ENCODE results near the gene STK24. TPM values are rescaled to one million over a fixed set of nuclear protein-coding genes. Genes with fewer than 3 reads are reported as not detected.

Gene STK24
- polyA plus RNA-seq, 1 donor from 2014 or later = 22.9 TPM

- H3K4me1 Mint-ChIP-seq = no peaks in the 10 kb centered on the region
- H3K9me3 Mint-ChIP-seq = no peaks in the 10 kb centered on the region
- H3K4me3 Mint-ChIP-seq = no peak overlapping the region
- H3K36me3 Mint-ChIP-seq = peaks cover 2% of the 10 kb centered on the region
- H3K27me3 Mint-ChIP-seq = no peaks in the 10 kb centered on the region
- H3K27ac Mint-ChIP-seq = peak overlapping the region in 2 of 3 donors; percentile 43 to 56
Observed at GRCh38 chr13:98457053-98457452, 119.9 kb downstream of the STK24 start.

GRCh38 chr13:98456413-98456845 is 120.5 kb downstream of the STK24 start:
- H3K36me3 Mint-ChIP-seq = peaks cover 2% of the 10 kb centered on the region
- H3K27ac Mint-ChIP-seq = no peak overlapping the region
- H3K27me3 Mint-ChIP-seq = no peaks in the 10 kb centered on the region

GRCh38 chr13:98454389-98454881 is 122.5 kb downstream of the STK24 start:
- Mint-ChIP-seq H3K36me3 (peaks cover 2% of the 10 kb centered on the region), H3K9me3 (no peaks in the 10 kb centered on the region), H3K4me1 (peaks cover 3 to 6% (median 5%) of the 10 kb centered on the region in 3 donors), H3K27me3 (no peaks in the 10 kb centered on the region), H3K4me3 (no peak overlapping the region), H3K27ac (peak overlapping the region in 1 of 3 donors; percentile 42)

More at GRCh38 chr13:98456413-98456845, 120.5 kb downstream of the STK24 start:
- Mint-ChIP-seq H3K4me3 (no peak overlapping the region), H3K9me3 (no peaks in the 10 kb centered on the region), H3K4me1 (peaks cover 0 to under 1% (median 0%) of the 10 kb centered on the region in 3 donors)

GRCh38 chr13:98452851-98453843 is 123.8 kb downstream of the STK24 start:
- no peak overlapping the region for H3K4me3 Mint-ChIP-seq
- H3K27me3 Mint-ChIP-seq = no peaks in the 10 kb centered on the region
- peaks cover 6 to 16% (median 14%) of the 10 kb centered on the region in 3 donors for H3K4me1 Mint-ChIP-seq
- no peaks in the 10 kb centered on the region for H3K9me3 Mint-ChIP-seq
- no peak overlapping the region for H3K27ac Mint-ChIP-seq
- H3K36me3 Mint-ChIP-seq = peaks cover 5% of the 10 kb centered on the region

GRCh38 chr13:98451676-98452470 is 125.0 kb downstream of the STK24 start:
- Mint-ChIP-seq H3K4me3 (peak overlapping the region in 2 of 4 donors; percentile 36 to 39), H3K27me3 (no peaks in the 10 kb centered on the region), H3K9me3 (no peaks in the 10 kb centered on the region), H3K4me1 (peaks cover 6 to 19% (median 14%) of the 10 kb centered on the region in 3 donors), H3K27ac (peak overlapping the region in 1 of 3 donors; percentile 27), H3K36me3 (peaks cover 5% of the 10 kb centered on the region)

- Mint-ChIP-seq H3K9me3 (no peaks in the 10 kb centered on the region), H3K36me3 (peaks cover 5% of the 10 kb centered on the region), H3K4me3 (no peak overlapping the region), H3K27ac (peak overlapping the region in 2 of 3 donors; percentile 31 to 76), H3K27me3 (no peaks in the 10 kb centered on the region), H3K4me1 (peaks cover 8 to 21% (median 15%) of the 10 kb centered on the region in 3 donors)
Observed at GRCh38 chr13:98450539-98451111, 126.3 kb downstream of the STK24 start.

- Mint-ChIP-seq H3K4me3 (no peak overlapping the region), H3K9me3 (no peaks in the 10 kb centered on the region), H3K27ac (peak overlapping the region in 1 of 3 donors; percentile 31), H3K27me3 (no peaks in the 10 kb centered on the region), H3K4me1 (peaks cover 11 to 23% (median 20%) of the 10 kb centered on the region in 3 donors), H3K36me3 (peaks cover 5% of the 10 kb centered on the region)
Observed at GRCh38 chr13:98450026-98450425, 126.9 kb downstream of the STK24 start.

GRCh38 chr13:98449273-98449672 is 127.6 kb downstream of the STK24 start:
- H3K27ac Mint-ChIP-seq = peak overlapping the region in 2 of 3 donors; percentile 2 to 16
- H3K4me3 Mint-ChIP-seq = no peak overlapping the region
- no peaks in the 10 kb centered on the region for H3K9me3 Mint-ChIP-seq
- peaks cover 11 to 23% (median 20%) of the 10 kb centered on the region in 3 donors for H3K4me1 Mint-ChIP-seq
- H3K27me3 Mint-ChIP-seq = no peaks in the 10 kb centered on the region
- H3K36me3 Mint-ChIP-seq = peaks cover 3% of the 10 kb centered on the region

GRCh38 chr13:98448642-98448928 is 128.3 kb downstream of the STK24 start:
- H3K4me1 Mint-ChIP-seq = peaks cover 11 to 23% (median 20%) of the 10 kb centered on the region in 3 donors

GRCh38 chr13:98447881-98448641 is 128.8 kb downstream of the STK24 start:
- H3K9me3 Mint-ChIP-seq = no peaks in the 10 kb centered on the region
- H3K27me3 Mint-ChIP-seq = no peaks in the 10 kb centered on the region
- H3K27ac Mint-ChIP-seq = peak overlapping the region in 2 of 3 donors; percentile 16 to 50
- peaks cover 3% of the 10 kb centered on the region for H3K36me3 Mint-ChIP-seq
- no peak overlapping the region for H3K4me3 Mint-ChIP-seq
- peaks cover 11 to 23% (median 20%) of the 10 kb centered on the region in 3 donors for H3K4me1 Mint-ChIP-seq

More at GRCh38 chr13:98448642-98448928, 128.3 kb downstream of the STK24 start:
- H3K27ac Mint-ChIP-seq = peak overlapping the region in 2 of 3 donors; percentile 16 to 50
- H3K4me3 Mint-ChIP-seq = no peak overlapping the region
- no peaks in the 10 kb centered on the region for H3K27me3 Mint-ChIP-seq
- H3K9me3 Mint-ChIP-seq = no peaks in the 10 kb centered on the region
- H3K36me3 Mint-ChIP-seq = peaks cover 3% of the 10 kb centered on the region

GRCh38 chr13:98447130-98447529 is 129.8 kb downstream of the STK24 start:
- Mint-ChIP-seq H3K27ac (peak overlapping the region in 2 of 3 donors; percentile 76 to 88), H3K4me1 (peaks cover 11 to 23% (median 20%) of the 10 kb centered on the region in 3 donors), H3K4me3 (peak overlapping the region in 1 of 4 donors; percentile 63), H3K9me3 (no peaks in the 10 kb centered on the region), H3K27me3 (no peaks in the 10 kb centered on the region), H3K36me3 (peaks cover 3% of the 10 kb centered on the region)

- H3K4me3 Mint-ChIP-seq = no peak overlapping the region
- peak overlapping the region; percentile 76 to 88 (median 88) for H3K27ac Mint-ChIP-seq
- no peaks in the 10 kb centered on the region for H3K27me3 Mint-ChIP-seq
Observed at GRCh38 chr13:98446234-98446621, 130.7 kb downstream of the STK24 start.

GRCh38 chr13:98445340-98446233 is 131.3 kb downstream of the STK24 start:
- peak overlapping the region in 3 of 4 donors; percentile 15 to 80 (median 74) for H3K4me3 Mint-ChIP-seq

More at GRCh38 chr13:98446234-98446621, 130.7 kb downstream of the STK24 start:
- H3K4me1 Mint-ChIP-seq = peaks cover 9 to 23% (median 20%) of the 10 kb centered on the region in 3 donors
- peaks cover 3% of the 10 kb centered on the region for H3K36me3 Mint-ChIP-seq
- H3K9me3 Mint-ChIP-seq = no peaks in the 10 kb centered on the region

More at GRCh38 chr13:98445340-98446233, 131.3 kb downstream of the STK24 start:
- Mint-ChIP-seq H3K27ac (peak overlapping the region; percentile 76 to 88 (median 88)), H3K9me3 (no peaks in the 10 kb centered on the region), H3K27me3 (no peaks in the 10 kb centered on the region), H3K4me1 (peaks cover 6 to 19% (median 19%) of the 10 kb centered on the region in 3 donors), H3K36me3 (peaks cover 3% of the 10 kb centered on the region)

All from IgD-negative memory B cell (primary cell).